Endothelial cell (in vitro differentiated cells): ENCODE results near the gene ABCB1. TPM values are rescaled to one million over a fixed set of nuclear protein-coding genes. Genes with fewer than 3 reads are reported as not detected.
"Not testable (repeated sequence)": the region's sequence is repeated elsewhere in the genome, so short reads cannot be mapped to it uniquely, and the experiment has no call there.

Experiments
- DNase-seq: peaks from one replicate; pipeline ENCODE4 v3.0.0; 2021; ENCODE audit warnings: low spot score
- H3K27ac Mint-ChIP-seq: one replicate; pipeline ENCODE4 v1.8.0; 2021; ENCODE audit warnings: mixed read lengths, inconsistent platforms; ENCODE audit not compliant: unreplicated experiment
- H3K27me3 Mint-ChIP-seq: one replicate; pipeline ENCODE4 v1.8.0; 2021; ENCODE audit warnings: mild to moderate bottlenecking, moderate library complexity, mixed read lengths, inconsistent platforms; ENCODE audit not compliant: unreplicated experiment
- H3K36me3 Mint-ChIP-seq: one replicate; pipeline ENCODE4 v1.8.0; 2021; ENCODE audit warnings: mild to moderate bottlenecking, low read depth, mixed read lengths, inconsistent platforms; ENCODE audit not compliant: unreplicated experiment
- H3K4me1 Mint-ChIP-seq: one replicate; pipeline ENCODE4 v1.8.0; 2021; ENCODE audit warnings: mild to moderate bottlenecking, mixed read lengths, inconsistent platforms; ENCODE audit not compliant: unreplicated experiment
- H3K4me3 Mint-ChIP-seq: one replicate; pipeline ENCODE4 v1.8.0; 2021; ENCODE audit warnings: mild to moderate bottlenecking, mixed read lengths, inconsistent platforms; ENCODE audit not compliant: unreplicated experiment
- H3K9me3 Mint-ChIP-seq: one replicate; pipeline ENCODE4 v1.8.0; 2021; ENCODE audit warnings: mixed read lengths, inconsistent platforms; ENCODE audit not compliant: unreplicated experiment
- total RNA-seq: library from RNA; stranded (reverse); fragmentation: NEBNext Ultra II Directional; extraction: Animal tissue kit (Norgen Biotek cat#: 25700); gene quantifications from one replicate; pipeline ENCODE4 v1.2.1, GENCODE V29; 2021; ENCODE audit not compliant: unreplicated experiment
- TF ChIP-seq, protein P1 (sequence below): fragments of 200-600 bp; sonication (generic); IDR thresholded peaks from one replicate; pipeline ENCODE4 v1.5.0; 2021; ENCODE audit warnings: antibody characterized with exemption; ENCODE audit not compliant: unreplicated experiment

Gene ABCB1
- total RNA-seq, 1 donor from 2014 or later, result 1.0 TPM

- Mint-ChIP-seq H3K27me3 (peaks cover 1% of the 10 kb centered on the region), H3K9me3 (no peaks in the 10 kb centered on the region), H3K4me3 (no peak overlapping the region), H3K36me3 (peaks cover 4% of the 10 kb centered on the region), H3K27ac (no peak overlapping the region), H3K4me1 (peaks cover 10% of the 10 kb centered on the region)
- TF ChIP-seq, protein P1, sequence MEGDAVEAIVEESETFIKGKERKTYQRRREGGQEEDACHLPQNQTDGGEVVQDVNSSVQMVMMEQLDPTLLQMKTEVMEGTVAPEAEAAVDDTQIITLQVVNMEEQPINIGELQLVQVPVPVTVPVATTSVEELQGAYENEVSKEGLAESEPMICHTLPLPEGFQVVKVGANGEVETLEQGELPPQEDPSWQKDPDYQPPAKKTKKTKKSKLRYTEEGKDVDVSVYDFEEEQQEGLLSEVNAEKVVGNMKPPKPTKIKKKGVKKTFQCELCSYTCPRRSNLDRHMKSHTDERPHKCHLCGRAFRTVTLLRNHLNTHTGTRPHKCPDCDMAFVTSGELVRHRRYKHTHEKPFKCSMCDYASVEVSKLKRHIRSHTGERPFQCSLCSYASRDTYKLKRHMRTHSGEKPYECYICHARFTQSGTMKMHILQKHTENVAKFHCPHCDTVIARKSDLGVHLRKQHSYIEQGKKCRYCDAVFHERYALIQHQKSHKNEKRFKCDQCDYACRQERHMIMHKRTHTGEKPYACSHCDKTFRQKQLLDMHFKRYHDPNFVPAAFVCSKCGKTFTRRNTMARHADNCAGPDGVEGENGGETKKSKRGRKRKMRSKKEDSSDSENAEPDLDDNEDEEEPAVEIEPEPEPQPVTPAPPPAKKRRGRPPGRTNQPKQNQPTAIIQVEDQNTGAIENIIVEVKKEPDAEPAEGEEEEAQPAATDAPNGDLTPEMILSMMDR, result no peak
- no peak for DNase-seq
These were observed 136.7 kb downstream of the ABCB1 start for GRCh38 chr7:87463982-87464381.

GRCh38 chr7:87460444-87460843 is 140.2 kb downstream of the ABCB1 start:
- not testable (repeated sequence) for H3K27me3 Mint-ChIP-seq, DNase-seq, H3K4me1 Mint-ChIP-seq, H3K27ac Mint-ChIP-seq, H3K36me3 Mint-ChIP-seq, H3K4me3 Mint-ChIP-seq, H3K9me3 Mint-ChIP-seq

DNA sequence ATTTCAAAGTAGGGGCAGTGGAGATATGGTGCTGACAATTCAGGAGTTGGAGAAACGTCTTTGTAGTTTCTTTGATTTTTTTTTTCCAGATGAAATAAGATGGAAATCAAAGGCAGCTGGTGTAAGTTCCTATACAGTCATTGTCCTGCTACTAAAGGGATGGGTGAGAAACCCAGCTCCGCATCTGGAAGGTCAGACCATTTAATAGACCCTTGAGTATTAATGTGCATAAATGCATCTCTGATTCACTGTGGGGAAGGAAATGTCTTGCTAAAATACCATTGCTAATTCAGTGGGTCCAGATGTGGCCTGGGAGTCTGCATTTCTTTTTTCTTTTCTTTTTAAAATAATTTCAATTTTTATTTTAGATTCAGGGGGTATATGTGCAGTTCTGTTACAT is 140.7 kb downstream of the ABCB1 start:
- Mint-ChIP-seq H3K9me3 (no peaks in the 10 kb centered on the region), H3K4me1 (peaks cover 7% of the 10 kb centered on the region), H3K27ac (no peak overlapping the region), H3K27me3 (peaks cover 1% of the 10 kb centered on the region), H3K36me3 (no peaks in the 10 kb centered on the region), H3K4me3 (no peak overlapping the region)
- TF ChIP-seq, protein P1, result no peak
- no peak for DNase-seq

DNA sequence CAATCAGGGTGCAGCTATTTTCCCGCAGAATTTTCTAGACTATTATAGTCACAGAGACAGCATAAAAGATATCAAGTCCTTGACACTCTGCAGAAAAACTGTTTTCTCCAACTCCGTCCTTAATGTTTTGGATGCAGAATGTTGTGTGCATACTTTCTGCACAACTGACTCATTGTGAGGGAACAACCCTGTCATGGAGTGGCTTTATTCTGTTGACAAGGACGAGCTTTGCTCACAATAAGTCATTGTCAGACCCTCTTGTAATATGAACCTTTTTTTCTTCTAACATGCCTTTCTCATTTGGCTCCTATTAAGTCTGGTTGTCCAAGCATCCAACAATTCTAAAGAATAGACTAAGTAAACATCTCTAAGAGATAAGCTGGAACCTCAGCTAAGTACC is 142.5 kb downstream of the ABCB1 start:
- TF ChIP-seq, protein P1, result no peak
- H3K4me1 Mint-ChIP-seq, result peaks cover 4% of the 10 kb centered on the region
- no peak overlapping the region for H3K4me3 Mint-ChIP-seq
- H3K27ac Mint-ChIP-seq, result no peak overlapping the region
- H3K36me3 Mint-ChIP-seq, result no peaks in the 10 kb centered on the region
- peaks cover 1% of the 10 kb centered on the region for H3K27me3 Mint-ChIP-seq
- H3K9me3 Mint-ChIP-seq, result no peaks in the 10 kb centered on the region
- DNase-seq, result no peak

GRCh38 chr7:87456247-87456646 is 144.4 kb downstream of the ABCB1 start:
- peaks cover 1% of the 10 kb centered on the region for H3K27me3 Mint-ChIP-seq
- no peak for DNase-seq

More at GRCh38 chr7:87456247-87456646, 144.4 kb downstream of the ABCB1 start:
- no peak overlapping the region for H3K27ac Mint-ChIP-seq
- H3K4me1 Mint-ChIP-seq, result no peaks in the 10 kb centered on the region
- TF ChIP-seq, protein P1, result no peak
- H3K36me3 Mint-ChIP-seq, result no peaks in the 10 kb centered on the region
- no peaks in the 10 kb centered on the region for H3K9me3 Mint-ChIP-seq
- no peak overlapping the region for H3K4me3 Mint-ChIP-seq

Other genes starting within 250 kb of the ABCB1 start
- 3.0 TPM for gene ABCB4, start 125.2 kb downstream of the ABCB1 start, total RNA-seq
- 0.26 TPM for gene RUNDC3B, start 27.5 kb upstream of the ABCB1 start, total RNA-seq